H9 (cell line): ENCODE measurements around the gene EEF1G. TPM values are rescaled to one million over a fixed set of nuclear protein-coding genes. Genes with fewer than 3 reads are reported as not detected.

Source experiments
- DNase-seq: peaks from one replicate; pipeline ENCODE4 v3.0.0-alpha.2; 2017
- H2AFZ ChIP-seq: one replicate; pipeline ENCODE4 v1.6.1; 2013; ENCODE audit warnings: mild to moderate bottlenecking, low read length, control low read depth, moderate library complexity
- H2AK5ac ChIP-seq: 2 replicates; pipeline ENCODE4 v1.6.1; 2013; ENCODE audit warnings: low read length, control low read depth, mixed read lengths; ENCODE audit not compliant: insufficient read length
- H2BK120ac ChIP-seq: one replicate; pipeline ENCODE4 v1.6.1; 2013; ENCODE audit warnings: low read depth, mild to moderate bottlenecking, low read length, control low read depth, inconsistent platforms; ENCODE audit not compliant: poor library complexity, severe bottlenecking
- H2BK12ac ChIP-seq: 2 replicates; pipeline ENCODE4 v1.6.1; 2013; ENCODE audit warnings: low read length, control low read depth, mixed read lengths, low read depth; ENCODE audit not compliant: insufficient read length
- H2BK15ac ChIP-seq: 2 replicates; pipeline ENCODE4 v1.6.1; 2013; ENCODE audit warnings: low read depth, low read length, control low read depth
- H2BK20ac ChIP-seq: one replicate; pipeline ENCODE4 v1.6.1; 2013; ENCODE audit warnings: low read depth, mild to moderate bottlenecking, low read length, control low read depth, inconsistent platforms; ENCODE audit not compliant: poor library complexity, severe bottlenecking
- H2BK5ac ChIP-seq: 2 replicates; pipeline ENCODE4 v1.6.1; 2013; ENCODE audit warnings: low read length, control low read depth, mixed read lengths; ENCODE audit not compliant: insufficient read length
- H3K14ac ChIP-seq: 2 replicates; pipeline ENCODE4 v1.6.1; 2013; ENCODE audit warnings: low read length, control low read depth; ENCODE audit not compliant: insufficient read depth
- H3K18ac ChIP-seq: 2 replicates; pipeline ENCODE4 v1.6.1; 2013; ENCODE audit warnings: low read depth, mild to moderate bottlenecking, mixed read lengths, low read length, control low read depth; ENCODE audit not compliant: insufficient read length
- H3K23ac ChIP-seq: 2 replicates; pipeline ENCODE4 v1.6.1; 2013; ENCODE audit warnings: low read length, control low read depth, mixed read lengths, low read depth; ENCODE audit not compliant: insufficient read length
- H3K23me2 ChIP-seq: 2 replicates; pipeline ENCODE4 v1.6.1; 2013; ENCODE audit warnings: low read depth, mild to moderate bottlenecking, mixed read lengths, low read length, control low read depth; ENCODE audit not compliant: insufficient read length, poor library complexity, severe bottlenecking
- H3K27ac ChIP-seq: 2 replicates; pipeline ENCODE4 v1.5.1; 2013; ENCODE audit warnings: low read length, control low read depth, mixed read lengths, low read depth; ENCODE audit not compliant: insufficient read length
- H3K27me3 ChIP-seq: 2 replicates; pipeline ENCODE4 v1.6.1; 2013; ENCODE audit warnings: low read length, control low read depth, inconsistent platforms; ENCODE audit not compliant: insufficient read depth
- H3K4ac ChIP-seq: 2 replicates; pipeline ENCODE4 v1.6.1; 2013; ENCODE audit warnings: low read depth, mild to moderate bottlenecking, control low read depth, inconsistent platforms, low read length, moderate library complexity
- H3K4me1 ChIP-seq: 2 replicates; pipeline ENCODE4 v1.6.1; 2013; ENCODE audit warnings: low read length, control low read depth, inconsistent platforms; ENCODE audit not compliant: insufficient read depth
- H3K4me2 ChIP-seq: 2 replicates; pipeline ENCODE4 v1.6.1; 2013; ENCODE audit warnings: low read length, control low read depth, mixed read lengths; ENCODE audit not compliant: insufficient read length, insufficient read depth
- H3K56ac ChIP-seq: 2 replicates; pipeline ENCODE4 v1.6.1; 2013; ENCODE audit warnings: low read depth, mild to moderate bottlenecking, mixed read lengths, low read length, control low read depth; ENCODE audit not compliant: insufficient read length
- H3K79me1 ChIP-seq: 2 replicates; pipeline ENCODE4 v1.6.1; 2013; ENCODE audit warnings: low read depth, mild to moderate bottlenecking, moderate library complexity, low read length, control low read depth, inconsistent platforms; ENCODE audit not compliant: insufficient read depth, poor library complexity, severe bottlenecking
- H3K79me2 ChIP-seq: 2 replicates; pipeline ENCODE4 v1.6.1; 2013; ENCODE audit warnings: low read length, control low read depth, inconsistent platforms; ENCODE audit not compliant: insufficient read depth
- H3K9ac ChIP-seq: 2 replicates; pipeline ENCODE4 v1.6.1; 2013; ENCODE audit warnings: low read length, control low read depth, mixed read lengths; ENCODE audit not compliant: insufficient read length; ENCODE audit errors: extremely low read depth
- H3K9me3 ChIP-seq: one replicate; pipeline ENCODE4 v1.6.1; 2013; ENCODE audit warnings: low read depth, low read length, inconsistent platforms; ENCODE audit not compliant: control insufficient read depth
- H3T11ph ChIP-seq: one replicate; pipeline ENCODE4 v1.6.1; 2013; ENCODE audit warnings: mild to moderate bottlenecking, low read length, control low read depth, inconsistent platforms
- H4K20me1 ChIP-seq: one replicate; pipeline ENCODE4 v1.6.1; 2013; ENCODE audit not compliant: control insufficient read depth, insufficient read length, insufficient read depth
- H4K5ac ChIP-seq: 2 replicates; pipeline ENCODE4 v1.6.1; 2013; ENCODE audit warnings: low read depth, mild to moderate bottlenecking, mixed read lengths, low read length, control low read depth; ENCODE audit not compliant: insufficient read length
- H4K8ac ChIP-seq: replicated peaks from 2 replicates; pipeline ENCODE4 v1.6.1; 2013; ENCODE audit warnings: low read length, control low read depth, mixed read lengths, low read depth; ENCODE audit not compliant: insufficient read length
- H4K91ac ChIP-seq: 2 replicates; pipeline ENCODE4 v1.6.1; 2013; ENCODE audit warnings: low read depth, mild to moderate bottlenecking, moderate library complexity, mixed read lengths, low read length, control low read depth; ENCODE audit not compliant: insufficient read length
- H3K27ac Mint-ChIP-seq, 3 experiments: 2 replicates in 2 of 3; 3 replicates in 1 of 3; pipeline ENCODE4 v1.8.0; 2020 to 2021; ENCODE audit warnings: mixed read lengths in 3 of 3, mild to moderate bottlenecking in 1 of 3, moderate library complexity in 1 of 3
- H3K27me3 Mint-ChIP-seq: 2 replicates; pipeline ENCODE4 v1.8.0; 2021; ENCODE audit warnings: low read depth, mild to moderate bottlenecking, moderate library complexity, mixed read lengths
- H3K36me3 Mint-ChIP-seq, 3 experiments: 2 replicates in 2 of 3; 3 replicates in 1 of 3; pipeline ENCODE4 v1.8.0; 2020 to 2021; ENCODE audit warnings: low read depth in 3 of 3, mixed read lengths in 3 of 3; ENCODE audit not compliant: insufficient read depth in 1 of 3
- H3K4me1 Mint-ChIP-seq, 2 experiments: 2 replicates each; pipeline ENCODE4 v1.8.0; 2020; ENCODE audit warnings: mixed read lengths in 2 of 2
- H3K4me3 Mint-ChIP-seq, 2 experiments: 2 replicates in 1 of 2; 3 replicates in 1 of 2; pipeline ENCODE4 v1.8.0; 2020 to 2021; ENCODE audit warnings: mild to moderate bottlenecking in 2 of 2, mixed read lengths in 2 of 2, moderate library complexity in 1 of 2
- H3K9me3 Mint-ChIP-seq, 2 experiments: 2 replicates in 1 of 2; 3 replicates in 1 of 2; pipeline ENCODE4 v1.8.0; 2020; ENCODE audit warnings: mild to moderate bottlenecking in 2 of 2, mixed read lengths in 2 of 2, moderate library complexity in 1 of 2
- CTCF ChIP-seq: fragments of 200-600 bp; sonication (generic); conservative IDR thresholded peaks from 3 replicates; pipeline ENCODE4 v1.8.0; 2021; ENCODE audit warnings: antibody characterized with exemption, mild to moderate bottlenecking
- WGBS: extraction: QIAGEN DNeasy Blood & Tissue Kit; methylation state at CpG from one replicate; pipeline ENCODE4 v1.1.7; 2013; ENCODE audit warnings: missing lambda C conversion rate, low lambda C conversion rate, mixed read lengths; ENCODE audit not compliant: insufficient read length; ENCODE audit errors: extremely low coverage; 5-methylcytosine and 5-hydroxymethylcytosine counted together
- total RNA-seq: library from RNA; stranded (reverse); gene quantifications from 2 replicates; pipeline ENCODE4 v1.2.1, GENCODE V29; 2021

Gene EEF1G
- total RNA-seq, 1 experiment from 2014 or later, result 1,790 TPM

GRCh38 chr11:62540804-62541701, 32.6 kb downstream of the EEF1G start:
- Histone ChIP-seq H3K18ac (no peak overlapping the region), H3K23ac (no peak overlapping the region), H3K79me2 (no peaks in the 10 kb centered on the region), H3K4me1 (no peaks in the 10 kb centered on the region; the same call in 1 of the 2 replicates), H4K8ac (no peak overlapping the region), H3K9ac (no peak overlapping the region), H3K56ac (no peak overlapping the region), H2BK12ac (no peak overlapping the region), H2BK20ac (no peak overlapping the region), H2BK15ac (no peak overlapping the region), H3K27ac (no peak overlapping the region), H3K4me2 (no peak overlapping the region), H2AFZ (no peak overlapping the region), H3K27me3 (peaks cover 27% of the 10 kb centered on the region), H4K20me1 (peaks cover 2% of the 10 kb centered on the region), H4K91ac (no peak overlapping the region), H3K4ac (no peak overlapping the region), H4K5ac (no peak overlapping the region), H3K79me1 (no peaks in the 10 kb centered on the region), H2AK5ac (no peak overlapping the region), H3K23me2 (peaks cover 14% of the 10 kb centered on the region), H3T11ph (no peak overlapping the region), H2BK120ac (no peak overlapping the region), H3K14ac (no peak overlapping the region), H3K9me3 (no peaks in the 10 kb centered on the region), H2BK5ac (no peak overlapping the region)
- no peak for TF ChIP-seq CTCF
- no CpG with 5 or more reads among the region's 16 CpGs for WGBS
- no peaks in the 10 kb centered on the region for H3K36me3 Mint-ChIP-seq
- peaks cover 37 to 56% of the 10 kb centered on the region in 2 experiments for H3K4me1 Mint-ChIP-seq
- no peak overlapping the region for H3K4me3 Mint-ChIP-seq
- H3K27ac Mint-ChIP-seq, result no peak overlapping the region; a peak in 1 of 7 replicates
- no peak for DNase-seq
- no peaks in the 10 kb centered on the region for H3K9me3 Mint-ChIP-seq
- peaks cover 47% of the 10 kb centered on the region for H3K27me3 Mint-ChIP-seq
